Heart right ventricle (tissue), 16 donors: Measurements from ENCODE around the gene ELN. TPM values are rescaled to one million over a fixed set of nuclear protein-coding genes. Genes with fewer than 3 reads are reported as not detected.
A peak's percentile ranks its signal among the peaks of the same experiment; 100 is the strongest.
"Not testable (repeated sequence)": the region's sequence is repeated elsewhere in the genome, so short reads cannot be mapped to it uniquely, and the experiment has no call there.

ENCODE experiments used
- ATAC-seq, 8 donors: fragments of 200-7000 bp; cut with Tn5 transposase; one replicate each; pipeline ENCODE4 v1.9.1; 2020; ENCODE audit warnings: mild to moderate bottlenecking in 8 of 8, moderate library complexity in 8 of 8, moderate number of reproducible peaks in 1 of 8
- DNase-seq, 2 donors: peaks; one replicate each; pipeline ENCODE4 v3.0.0-alpha.2; 2020
- H3K27ac ChIP-seq, 10 donors: fragments of 200-600 bp; sonication (generic) in 2 of 10; one replicate each; pipeline versions ENCODE4 v1.5.0 to v1.8.0; 2020 to 2022; ENCODE audit warnings: mild to moderate bottlenecking in 3 of 10
- H3K27me3 ChIP-seq, 7 donors: fragments of 200-600 bp; one replicate each; pipeline ENCODE4 v1.8.0; 2021 to 2022; ENCODE audit warnings: mild to moderate bottlenecking in 2 of 7
- H3K36me3 ChIP-seq, 9 donors: fragments of 200-600 bp; sonication (generic) in 1 of 9; one replicate each; pipeline versions ENCODE4 v1.5.0 to v1.8.0; 2020 to 2022; ENCODE audit warnings: mild to moderate bottlenecking in 2 of 9
- H3K4me1 ChIP-seq, 9 donors: fragments of 200-600 bp; sonication (generic) in 1 of 9; one replicate each; pipeline versions ENCODE4 v1.5.0 to v1.8.0; 2020 to 2022; ENCODE audit warnings: mild to moderate bottlenecking in 4 of 9
- H3K4me3 ChIP-seq, 10 donors: fragments of 200-600 bp; sonication (generic) in 2 of 10; one replicate each; pipeline versions ENCODE4 v1.5.0 to v1.8.0; 2020 to 2022; ENCODE audit warnings: mild to moderate bottlenecking in 7 of 10, moderate library complexity in 2 of 10
- H3K9me3 ChIP-seq, 11 donors: fragments of 200-600 bp in 10 of 11; sonication (generic) in 2 of 11; one replicate each; pipeline versions ENCODE4 v1.5.0 to v1.8.0; 2013 to 2022; ENCODE audit warnings: mild to moderate bottlenecking in 2 of 11, control low read depth in 1 of 11, moderate library complexity in 1 of 11
- CTCF ChIP-seq, 9 donors: fragments of 200-600 bp; sonication (generic) in 2 of 9; IDR thresholded peaks; one replicate each; pipeline versions ENCODE4 v1.5.0 to v1.8.0; 2021 to 2022; ENCODE audit warnings: antibody characterized with exemption in 9 of 9, mild to moderate bottlenecking in 5 of 9, moderate library complexity in 1 of 9
- WGBS, 2 donors: extraction: QIAGEN DNeasy Blood & Tissue Kit; methylation state at CpG; one replicate each; pipeline ENCODE4 v1.1.7; 2013; ENCODE audit warnings: inconsistent platforms in 1 of 2; 5-methylcytosine and 5-hydroxymethylcytosine counted together
- intact Hi-C, 10 donors: fragments of 100-400 bp; cut with DNase I; formaldehyde crosslinking; loops; one replicate each; pipeline versions ENCODE4 v1.11.1 to v1.14.2; 2022
- polyA plus RNA-seq, 2 donors: library from polyadenylated mRNA; stranded (reverse); fragments of 200-250 nt; gene quantifications; one replicate each; pipeline ENCODE4 v1.2.3, GENCODE V29; 2013
- total RNA-seq, 10 donors: library from RNA; stranded (reverse); fragmentation: NEBNext Ultra II Directional in 3 of 10; extraction: Animal tissue kit (Norgen Biotek cat#: 25700) in 3 of 10; gene quantifications; one replicate each; pipeline versions ENCODE4 v1.2.1 to v1.2.4, GENCODE V29; 2021 to 2023
- donor health status: Arrhythmogenic right ventricular cardiomyopathy.
- donor health status: ischemic (EF 13 %, LVEDD 7.1; RV severe dilation, severe dysfunction).
- donor health status: healthy with polysubstance abuse.
- donor health status: DM: no; HTN: yes; CAD: no.
- donor health status: DM: no; HTN: no; CAD: no.
- donor health status: ischemic (EF 25% LVEDD 6.9; RV normal size, moderate dysfunction).
- donor health status: ischemic (EF 25% LVEDD 5.7; RV mildly dilated, moderate dysfunction).
- donor health status: healthy.
- donor health status: DM: yes; HTN: yes; CAD: no.
- donor health status: Ischemic cardiomyopathy.
- donor health status: ischemic (EF 35%, LVEDD 5.7; RV mildly dilated, moderate dysfunction).
- donor health status: nonischemic (EF 11% LVEDD 7.7; RV severe dilation, severe dysfunction).
- donor health status: DM: yes; HTN: yes; CAD: no.
- donor health status: PGD.
- donor health status: ischemic (EF 29% LVEDD 5.4; RV normal size, mild dysfunction).
- donor health status: nonischemic (EF 23%, LVEDD 6.1; RV moderate dilation, normal function).

Gene ELN
- total and polyA plus RNA-seq, 12 donors, result 14.2 to 99.8 (median 31.8) TPM

- no peaks in the 10 kb centered on the region for H3K9me3 ChIP-seq
- H3K27ac ChIP-seq, result no peak overlapping the region
- ATAC-seq (no peak), DNase-seq (no peak)
- H3K4me3 ChIP-seq, result no peak overlapping the region
- H3K27me3 ChIP-seq, result peaks cover 0 to 3% (median 0%) of the 10 kb centered on the region in 7 donors
- intact Hi-C loops, result no loop called here
- peaks cover 0 to 18% (median 0%) of the 10 kb centered on the region in 9 donors for H3K4me1 ChIP-seq
- WGBS, 2 donors, result 62 to 76% methylated on average over 9 of the region's 9 CpGs
- no peak for TF ChIP-seq CTCF (IDR thresholded peaks at IDR 0.05)
- H3K36me3 ChIP-seq, result peaks cover 0 to 96% (median 5%) of the 10 kb centered on the region in 9 donors
Measured at GRCh38 chr7:74043523-74043951, 15.6 kb downstream of the ELN start.

- no peak for DNase-seq
- no peak for ATAC-seq
- peaks cover 0 to 96% (median 8%) of the 10 kb centered on the region in 9 donors for H3K36me3 ChIP-seq
Measured at GRCh38 chr7:74044366-74045350, 16.7 kb downstream of the ELN start.

GRCh38 chr7:74046581-74046980, 18.6 kb downstream of the ELN start:
- 96% methylated on average over 7 of the region's 7 CpGs for WGBS, 2 donors
- H3K4me3 ChIP-seq, DNase-seq, H3K4me1 ChIP-seq, H3K27me3 ChIP-seq, H3K27ac ChIP-seq, intact Hi-C loops, H3K9me3 ChIP-seq, ATAC-seq: not testable (repeated sequence)
- H3K36me3 ChIP-seq, result peaks cover 0 to 96% (median 11%) of the 10 kb centered on the region in 9 donors

More at GRCh38 chr7:74044366-74045350, 16.7 kb downstream of the ELN start:
- no peak for TF ChIP-seq CTCF (IDR thresholded peaks at IDR 0.05)
- H3K4me1 ChIP-seq, result peaks cover 0 to 6% (median 0%) of the 10 kb centered on the region in 9 donors
- no peaks in the 10 kb centered on the region for H3K9me3 ChIP-seq
- no peak overlapping the region for H3K4me3 ChIP-seq
- peaks cover 0 to 3% (median 0%) of the 10 kb centered on the region in 7 donors for H3K27me3 ChIP-seq
- H3K27ac ChIP-seq, result peak overlapping the region in 1 of 10 donors; percentile 41
- 78 to 80% methylated on average over 20 of the region's 20 CpGs for WGBS, 2 donors
- intact Hi-C loops, result no loop called here

GRCh38 chr7:74047804-74048380, 19.9 kb downstream of the ELN start:
- DNase-seq (no peak), ATAC-seq (peak in 1 of 8 donors; percentile 20)
- Histone ChIP-seq H3K4me1 (peaks cover 0 to 5% (median 0%) of the 10 kb centered on the region in 9 donors), H3K27me3 (peaks cover 0 to 3% (median 0%) of the 10 kb centered on the region in 7 donors), H3K36me3 (peaks cover 0 to 94% (median 14%) of the 10 kb centered on the region in 9 donors), H3K27ac (no peak overlapping the region), H3K9me3 (no peaks in the 10 kb centered on the region), H3K4me3 (no peak overlapping the region)
- WGBS, 2 donors, result 84% methylated on average over 5 of the region's 5 CpGs
- intact Hi-C loops, result no loop called here
- no peak for TF ChIP-seq CTCF (IDR thresholded peaks at IDR 0.05)
